A673 (cell line): Measurements from ENCODE around the gene RGS8. TPM values are rescaled to one million over a fixed set of nuclear protein-coding genes. Genes with fewer than 3 reads are reported as not detected.

Experiments
- BruUV-seq: library from RNA; stranded (reverse); fragments of 400-500 nt; replicated peaks from 2 replicates; lab custom pipeline; 2021; lab: Mats Ljungman, UMichigan
- CTCF ChIA-PET: fragments of 300-600 bp; sonication (Branson Sonifier 250); formaldehyde crosslinking; loops from one replicate; lab custom pipeline; 2022; ENCODE audit warnings: antibody characterized with exemption; lab: Charles Lee
- POLR2A ChIA-PET: fragments of 300-600 bp; sonication (Branson Sonifier 250); formaldehyde crosslinking; loops from one replicate; lab custom pipeline; 2022; ENCODE audit warnings: antibody characterized with exemption; ENCODE audit not compliant: low non-redundant PET; lab: Charles Lee
- DNase-seq: peaks from one replicate; pipeline ENCODE4 v3.0.0-alpha.2; 2015; ENCODE audit warnings: low spot score
- H3K27ac ChIP-seq: fragments of 200-600 bp; sonication (generic); 2 replicates; pipeline ENCODE4 v1.5.1; 2016; ENCODE audit warnings: mixed run types, low read depth, mild to moderate bottlenecking, mixed read lengths, antibody characterized with exemption, low read length; ENCODE audit not compliant: poor library complexity, severe bottlenecking
- H3K27me3 ChIP-seq: fragments of 200-600 bp; sonication (generic); replicated peaks from 2 replicates; pipeline ENCODE4 v1.6.1; 2017; ENCODE audit warnings: mixed run types, low read depth, mild to moderate bottlenecking, mixed read lengths, antibody characterized with exemption, low read length; ENCODE audit not compliant: insufficient read depth, poor library complexity
- H3K36me3 ChIP-seq: fragments of 200-600 bp; sonication (generic); 2 replicates; pipeline ENCODE4 v1.6.1; 2016; ENCODE audit warnings: mixed run types, mild to moderate bottlenecking, mixed read lengths, antibody characterized with exemption, low read length; ENCODE audit not compliant: insufficient read depth, poor library complexity, severe bottlenecking
- H3K4me1 ChIP-seq: fragments of 200-600 bp; sonication (generic); 2 replicates; pipeline ENCODE4 v1.6.1; 2017; ENCODE audit warnings: mixed run types, mild to moderate bottlenecking, mixed read lengths, antibody characterized with exemption, low read length; ENCODE audit not compliant: insufficient read depth, poor library complexity, severe bottlenecking
- H3K4me3 ChIP-seq: fragments of 200-600 bp; sonication (generic); 2 replicates; pipeline ENCODE4 v1.5.1; 2016; ENCODE audit warnings: low read depth, mixed run types, mild to moderate bottlenecking, mixed read lengths, low read length; ENCODE audit not compliant: poor library complexity, severe bottlenecking
- H3K9me3 ChIP-seq: fragments of 200-600 bp; sonication (generic); 2 replicates; pipeline ENCODE4 v1.6.1; 2016; ENCODE audit warnings: mixed run types, low read depth, mild to moderate bottlenecking, mixed read lengths, antibody characterized with exemption, low read length; ENCODE audit not compliant: poor library complexity, severe bottlenecking
- EZH2 ChIP-seq: fragments of 200-600 bp; sonication (generic); IDR thresholded peaks from 2 replicates; pipeline ENCODE4 v1.6.1; 2017; ENCODE audit warnings: borderline replicate concordance, low read depth, mild to moderate bottlenecking, mixed read lengths, antibody characterized with exemption, low read length; ENCODE audit not compliant: poor library complexity, severe bottlenecking
- intact Hi-C: fragments of 100-400 bp; cut with micrococcal nuclease; formaldehyde crosslinking; loops from one replicate; pipeline ENCODE4 v1.10.0; 2022; ENCODE audit not compliant: unreplicated experiment
- total RNA-seq: library from RNA; stranded (reverse); gene quantifications from 2 replicates; pipeline ENCODE4 v1.2.3, GENCODE V29; 2021
- TF ChIP-seq, protein P1 (sequence below): fragments of 300-800, 200-600 bp; sonication (generic); conservative IDR thresholded peaks from 2 replicates; pipeline ENCODE4 v1.5.1; 2017; ENCODE audit warnings: low read depth, mild to moderate bottlenecking, antibody characterized with exemption, low read length, moderate library complexity, mixed read lengths

Gene RGS8
- total RNA-seq, 1 experiment from 2014 or later = not detected

DNA sequence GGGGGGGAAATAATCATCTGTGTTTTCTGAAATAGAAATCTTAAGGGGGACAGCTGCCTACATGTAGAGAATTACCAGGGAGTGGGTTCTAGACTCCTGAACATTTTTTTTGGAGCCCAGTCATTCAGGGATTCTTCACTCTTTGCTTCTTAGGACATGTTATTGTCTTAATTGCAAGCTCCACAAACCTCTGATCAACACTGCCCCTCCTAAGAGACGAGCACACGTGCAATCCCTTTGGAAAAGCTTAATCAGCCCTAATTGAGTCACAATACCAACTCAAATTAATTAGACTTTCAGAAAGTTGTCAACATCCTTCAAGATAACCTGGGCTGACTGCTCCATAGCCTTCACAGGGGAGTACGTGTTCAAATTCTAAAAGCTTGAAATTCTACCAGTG, 21.4 kb downstream of the RGS8 start:
- intact Hi-C loops = no loop called here
- no peaks in the 10 kb centered on the region for H3K36me3 ChIP-seq
- ChIA-PET CTCF (interaction anchor here (0.7 kb wide), 1 partner anchor 578 kb away, joined by 5 read pairs; no protein-coding TSS in a partner anchor), POLR2A (interaction anchor here (0.7 kb wide), 1 partner anchor 128 kb away, joined by 10 read pairs; no protein-coding TSS in a partner anchor)
- no peaks in the 10 kb centered on the region for H3K9me3 ChIP-seq
- H3K27me3 ChIP-seq = no peaks in the 10 kb centered on the region
- no peak overlapping the region for H3K27ac ChIP-seq
- DNase-seq = no peak
- H3K4me1 ChIP-seq = no peaks in the 10 kb centered on the region
- H3K4me3 ChIP-seq = no peak overlapping the region
- no TSS peak for BruUV-seq
- no peak for TF ChIP-seq EZH2
- TF ChIP-seq, protein P1, sequence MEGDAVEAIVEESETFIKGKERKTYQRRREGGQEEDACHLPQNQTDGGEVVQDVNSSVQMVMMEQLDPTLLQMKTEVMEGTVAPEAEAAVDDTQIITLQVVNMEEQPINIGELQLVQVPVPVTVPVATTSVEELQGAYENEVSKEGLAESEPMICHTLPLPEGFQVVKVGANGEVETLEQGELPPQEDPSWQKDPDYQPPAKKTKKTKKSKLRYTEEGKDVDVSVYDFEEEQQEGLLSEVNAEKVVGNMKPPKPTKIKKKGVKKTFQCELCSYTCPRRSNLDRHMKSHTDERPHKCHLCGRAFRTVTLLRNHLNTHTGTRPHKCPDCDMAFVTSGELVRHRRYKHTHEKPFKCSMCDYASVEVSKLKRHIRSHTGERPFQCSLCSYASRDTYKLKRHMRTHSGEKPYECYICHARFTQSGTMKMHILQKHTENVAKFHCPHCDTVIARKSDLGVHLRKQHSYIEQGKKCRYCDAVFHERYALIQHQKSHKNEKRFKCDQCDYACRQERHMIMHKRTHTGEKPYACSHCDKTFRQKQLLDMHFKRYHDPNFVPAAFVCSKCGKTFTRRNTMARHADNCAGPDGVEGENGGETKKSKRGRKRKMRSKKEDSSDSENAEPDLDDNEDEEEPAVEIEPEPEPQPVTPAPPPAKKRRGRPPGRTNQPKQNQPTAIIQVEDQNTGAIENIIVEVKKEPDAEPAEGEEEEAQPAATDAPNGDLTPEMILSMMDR = no peak

DNA sequence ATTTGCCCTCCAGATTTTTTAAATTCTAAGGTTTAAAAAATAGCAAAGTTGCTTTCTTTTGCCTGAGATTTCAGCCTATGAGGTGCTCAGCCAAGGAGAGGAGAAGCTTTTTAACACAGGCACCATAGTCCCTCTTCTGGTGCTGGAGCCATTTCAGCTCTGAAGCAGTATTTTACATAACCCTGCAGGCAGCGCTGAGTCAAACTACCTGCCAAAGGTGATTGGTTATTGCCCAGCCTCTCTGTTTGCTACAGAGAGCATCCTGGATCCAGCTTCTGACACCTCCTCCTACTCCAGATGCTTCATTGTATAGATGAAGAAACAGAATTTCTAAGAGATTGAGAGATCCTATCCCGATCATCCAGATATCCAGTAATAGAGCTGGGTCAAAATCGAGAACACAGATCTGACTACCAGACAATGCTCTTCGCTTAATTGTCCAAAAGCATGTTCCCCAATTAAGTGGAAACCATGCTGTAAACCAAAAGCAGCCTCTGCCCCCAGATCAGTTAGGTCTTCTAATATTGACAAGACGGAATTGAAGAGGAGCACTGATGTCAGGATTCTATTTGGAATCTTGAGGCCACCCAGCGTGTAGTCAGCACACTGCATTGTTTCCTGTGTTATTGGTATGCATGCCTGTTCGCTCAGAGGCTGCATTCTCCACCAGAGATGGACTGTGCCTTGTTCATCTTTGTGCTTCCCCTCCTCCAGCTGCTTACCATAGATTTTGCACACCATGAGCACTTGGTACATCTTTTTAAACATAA, 22.1 kb downstream of the RGS8 start:
- BruUV-seq = no TSS peak

DNA sequence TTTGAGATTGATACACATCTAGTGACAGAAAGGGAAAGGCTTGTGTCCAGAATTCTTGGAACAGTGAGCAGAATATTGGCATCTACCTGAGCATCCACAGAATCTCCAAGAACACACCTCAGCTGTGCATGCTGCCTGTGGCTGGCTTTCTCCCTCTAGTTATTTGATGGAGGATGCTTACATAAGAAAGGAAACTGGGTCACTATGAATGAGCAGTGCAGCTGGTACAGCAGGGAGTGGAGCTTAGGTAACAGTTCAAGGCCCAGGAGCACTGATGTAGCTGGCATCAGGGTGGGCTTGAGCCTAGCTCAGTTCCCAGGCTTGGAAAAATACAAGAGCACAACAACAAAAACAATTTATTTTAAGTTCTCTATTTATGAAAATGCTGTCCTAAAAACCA, 26.3 kb downstream of the RGS8 start:
- TF ChIP-seq EZH2 = no peak
- TF ChIP-seq, protein P1 = no peak
- POLR2A ChIA-PET = no interaction called here
- Histone ChIP-seq H3K4me1 (no peaks in the 10 kb centered on the region), H3K9me3 (no peaks in the 10 kb centered on the region), H3K4me3 (no peak overlapping the region), H3K27ac (no peak overlapping the region), H3K36me3 (no peaks in the 10 kb centered on the region), H3K27me3 (no peaks in the 10 kb centered on the region)
- intact Hi-C loops = no loop called here
- DNase-seq = no peak
- no TSS peak for BruUV-seq
- CTCF ChIA-PET = interaction anchor here (0.9 kb wide), 1 partner anchor 20 kb away, joined by 5 read pairs; no protein-coding TSS in a partner anchor

More for the DNA sequence above, 22.1 kb downstream of the RGS8 start:
- DNase-seq = no peak
- Histone ChIP-seq H3K4me1 (no peaks in the 10 kb centered on the region), H3K27ac (no peak overlapping the region), H3K9me3 (no peaks in the 10 kb centered on the region), H3K4me3 (no peak overlapping the region), H3K27me3 (no peaks in the 10 kb centered on the region), H3K36me3 (no peaks in the 10 kb centered on the region)
- ChIA-PET POLR2A (interaction anchor here (0.7 kb wide), 1 partner anchor 129 kb away, joined by 10 read pairs; no protein-coding TSS in a partner anchor), CTCF (no interaction called here)
- TF ChIP-seq, protein P1 = no peak
- TF ChIP-seq EZH2 = no peak
- intact Hi-C loops = no loop called here
